KMS-11 (cell line): ENCODE results near the gene TANGO6.

Experiments
- H2AFZ ChIP-seq: fragments of 200-600 bp; sonication (generic); 2 replicates; pipeline ENCODE4 v1.6.1; 2016; ENCODE audit warnings: antibody characterized with exemption, mixed run types, low read depth
- H3K27ac ChIP-seq: fragments of 200-600 bp; sonication (generic); 2 replicates; pipeline ENCODE4 v1.6.1; 2016; ENCODE audit warnings: mild to moderate bottlenecking, mixed run types
- H3K27me3 ChIP-seq: fragments of 200-600 bp; sonication (generic); 2 replicates; pipeline ENCODE4 v1.6.1; 2017; ENCODE audit warnings: mild to moderate bottlenecking, low read depth, mixed run types, moderate library complexity; ENCODE audit not compliant: insufficient read depth
- H3K36me3 ChIP-seq: fragments of 200-600 bp; sonication (generic); 2 replicates; pipeline ENCODE4 v1.6.1; 2017; ENCODE audit warnings: mild to moderate bottlenecking, mixed run types; ENCODE audit not compliant: insufficient read depth
- H3K4me1 ChIP-seq: fragments of 200-600 bp; sonication (generic); 2 replicates; pipeline ENCODE4 v1.6.1; 2016; ENCODE audit warnings: mild to moderate bottlenecking, low read depth, mixed run types; ENCODE audit not compliant: poor library complexity, severe bottlenecking
- H3K4me2 ChIP-seq: fragments of 200-600 bp; sonication (generic); 2 replicates; pipeline ENCODE4 v1.7.0; 2016; ENCODE audit warnings: mild to moderate bottlenecking, mixed run types
- H3K4me3 ChIP-seq: fragments of 200-600 bp; sonication (generic); IDR thresholded peaks from 2 replicates; pipeline ENCODE4 v1.6.1; 2017; ENCODE audit warnings: low read depth, low read length, mixed read lengths; ENCODE audit not compliant: insufficient read depth
- H3K79me2 ChIP-seq: fragments of 200-600 bp; sonication (generic); 2 replicates; pipeline ENCODE4 v1.6.1; 2016; ENCODE audit warnings: low read depth, mixed run types; ENCODE audit not compliant: insufficient read depth
- H3K9ac ChIP-seq: fragments of 200-600 bp; sonication (generic); 2 replicates; pipeline ENCODE4 v1.6.1; 2016; ENCODE audit warnings: mild to moderate bottlenecking, mixed run types
- H4K20me1 ChIP-seq: fragments of 200-600 bp; sonication (generic); 2 replicates; pipeline ENCODE4 v1.6.1; 2016; ENCODE audit warnings: mild to moderate bottlenecking, mixed run types; ENCODE audit not compliant: insufficient read depth
- TF ChIP-seq, protein P1 (sequence below): fragments of 200-600 bp; sonication (generic); conservative IDR thresholded peaks from 2 replicates; pipeline ENCODE4 v1.6.1; 2017; ENCODE audit warnings: low read depth, mild to moderate bottlenecking, antibody characterized with exemption, low read length, moderate library complexity, mixed read lengths

Gene TANGO6

GRCh38 chr16:69115837-69116236 lies 272.5 kb downstream of the TANGO6 start:
- H3K36me3 ChIP-seq, result no peaks in the 10 kb centered on the region
- H3K4me3 ChIP-seq, result no peak overlapping the region
- H3K9ac ChIP-seq, result no peak overlapping the region
- H3K27me3 ChIP-seq, result no peaks in the 10 kb centered on the region
- no peaks in the 10 kb centered on the region for H3K79me2 ChIP-seq
- H3K4me2 ChIP-seq, result no peak overlapping the region
- H3K4me1 ChIP-seq, result peaks cover 15% of the 10 kb centered on the region
- TF ChIP-seq, protein P1, sequence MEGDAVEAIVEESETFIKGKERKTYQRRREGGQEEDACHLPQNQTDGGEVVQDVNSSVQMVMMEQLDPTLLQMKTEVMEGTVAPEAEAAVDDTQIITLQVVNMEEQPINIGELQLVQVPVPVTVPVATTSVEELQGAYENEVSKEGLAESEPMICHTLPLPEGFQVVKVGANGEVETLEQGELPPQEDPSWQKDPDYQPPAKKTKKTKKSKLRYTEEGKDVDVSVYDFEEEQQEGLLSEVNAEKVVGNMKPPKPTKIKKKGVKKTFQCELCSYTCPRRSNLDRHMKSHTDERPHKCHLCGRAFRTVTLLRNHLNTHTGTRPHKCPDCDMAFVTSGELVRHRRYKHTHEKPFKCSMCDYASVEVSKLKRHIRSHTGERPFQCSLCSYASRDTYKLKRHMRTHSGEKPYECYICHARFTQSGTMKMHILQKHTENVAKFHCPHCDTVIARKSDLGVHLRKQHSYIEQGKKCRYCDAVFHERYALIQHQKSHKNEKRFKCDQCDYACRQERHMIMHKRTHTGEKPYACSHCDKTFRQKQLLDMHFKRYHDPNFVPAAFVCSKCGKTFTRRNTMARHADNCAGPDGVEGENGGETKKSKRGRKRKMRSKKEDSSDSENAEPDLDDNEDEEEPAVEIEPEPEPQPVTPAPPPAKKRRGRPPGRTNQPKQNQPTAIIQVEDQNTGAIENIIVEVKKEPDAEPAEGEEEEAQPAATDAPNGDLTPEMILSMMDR, result no peak
- H4K20me1 ChIP-seq, result no peaks in the 10 kb centered on the region
- H2AFZ ChIP-seq, result no peak overlapping the region
- no peak overlapping the region for H3K27ac ChIP-seq

DNA sequence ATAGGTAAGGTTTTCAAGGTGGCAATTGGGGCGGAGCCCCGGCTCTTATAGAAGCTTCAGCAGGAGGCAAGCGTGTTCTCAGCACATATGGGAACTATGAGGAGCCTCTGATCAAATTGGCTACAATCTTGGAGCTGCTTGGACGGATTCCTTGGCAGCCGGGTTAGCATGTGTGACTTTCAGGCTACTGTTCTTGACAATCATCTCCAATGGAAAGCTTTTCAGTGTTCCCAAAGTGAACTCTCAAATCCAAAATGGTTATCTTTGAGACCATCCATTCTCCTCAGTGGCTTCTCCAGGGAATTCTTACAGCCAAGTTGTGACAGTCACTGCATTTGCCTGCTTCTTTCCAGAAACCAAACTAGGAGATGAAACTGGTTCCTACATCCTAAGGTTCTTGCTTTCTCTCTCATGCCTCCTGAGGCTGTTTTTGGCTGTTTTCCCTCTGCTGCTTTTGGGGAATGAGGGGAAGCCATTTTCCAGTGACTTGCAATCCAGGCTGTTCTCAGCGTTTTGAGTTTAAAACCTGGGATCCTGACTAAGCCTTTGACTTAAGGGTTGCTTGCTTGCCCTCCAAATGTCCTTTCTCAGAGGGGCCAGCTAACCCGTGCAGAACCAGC lies 273.0 kb downstream of the TANGO6 start:
- no peak overlapping the region for H3K27ac ChIP-seq
- TF ChIP-seq, protein P1, result no peak
- no peak overlapping the region for H3K4me3 ChIP-seq
- no peaks in the 10 kb centered on the region for H3K79me2 ChIP-seq
- H3K27me3 ChIP-seq, result no peaks in the 10 kb centered on the region
- H3K4me1 ChIP-seq, result peaks cover 13% of the 10 kb centered on the region
- H3K36me3 ChIP-seq, result no peaks in the 10 kb centered on the region
- H3K9ac ChIP-seq, result no peak overlapping the region
- no peaks in the 10 kb centered on the region for H4K20me1 ChIP-seq
- no peak overlapping the region for H3K4me2 ChIP-seq
- H2AFZ ChIP-seq, result no peak overlapping the region

DNA sequence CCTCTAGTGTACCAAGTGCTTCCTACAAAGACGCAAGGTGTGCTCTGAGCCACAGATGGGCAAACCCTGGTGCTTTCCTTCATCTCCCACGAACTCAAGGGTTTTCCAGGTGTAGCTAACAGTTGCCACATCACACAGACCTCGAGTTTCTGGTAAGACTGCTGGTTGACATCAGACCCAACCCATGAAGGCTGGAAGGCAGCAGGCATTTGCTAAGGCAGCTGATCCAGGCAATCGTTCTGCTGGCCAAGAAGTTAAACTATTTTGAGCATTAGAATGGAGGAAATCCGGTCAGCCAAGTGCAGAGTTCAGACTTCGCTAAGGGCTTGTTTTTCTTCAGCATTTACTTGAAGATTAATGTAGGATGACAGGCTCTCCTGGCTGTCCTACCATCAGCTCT lies 273.6 kb downstream of the TANGO6 start:
- H3K4me1 ChIP-seq, result peaks cover 8% of the 10 kb centered on the region
- H3K4me3 ChIP-seq, result no peak overlapping the region
- no peaks in the 10 kb centered on the region for H3K27me3 ChIP-seq
- H3K79me2 ChIP-seq, result no peaks in the 10 kb centered on the region
- no peaks in the 10 kb centered on the region for H4K20me1 ChIP-seq
- H3K27ac ChIP-seq, result no peak overlapping the region
- H3K9ac ChIP-seq, result no peak overlapping the region
- H3K36me3 ChIP-seq, result no peaks in the 10 kb centered on the region
- TF ChIP-seq, protein P1, result no peak
- no peak overlapping the region for H3K4me2 ChIP-seq
- no peak overlapping the region for H2AFZ ChIP-seq

DNA sequence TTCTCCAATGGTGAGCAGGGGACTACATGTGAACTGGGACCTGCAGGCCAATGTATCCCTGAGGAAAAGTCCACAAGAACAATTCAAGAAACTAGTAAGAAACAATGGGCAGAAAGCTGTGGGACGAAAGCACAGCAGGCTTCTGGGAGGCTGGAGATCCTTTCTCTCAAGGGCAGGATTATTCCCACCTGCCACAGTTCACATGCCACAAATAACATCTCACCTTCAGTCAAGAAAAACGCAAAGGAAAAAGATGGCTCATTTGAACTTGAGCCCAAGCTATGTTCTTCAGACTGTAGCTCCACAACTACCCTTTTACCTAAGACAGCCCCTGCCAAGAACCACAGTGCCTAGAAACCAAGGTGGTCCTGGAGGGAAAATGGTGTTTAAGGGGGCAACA lies 275.1 kb downstream of the TANGO6 start:
- Histone ChIP-seq H3K27me3 (no peaks in the 10 kb centered on the region), H3K4me1 (no peaks in the 10 kb centered on the region), H3K9ac (no peak overlapping the region), H2AFZ (no peak overlapping the region), H3K4me3 (no peak overlapping the region), H3K4me2 (no peak overlapping the region), H4K20me1 (no peaks in the 10 kb centered on the region), H3K79me2 (no peaks in the 10 kb centered on the region), H3K36me3 (no peaks in the 10 kb centered on the region), H3K27ac (no peak overlapping the region)
- TF ChIP-seq, protein P1, result no peak
